NCI-H748 treated with DMSO at 0.1 percent for 48 hours (cell line): ENCODE measurements around the gene AP5S1.
"Not testable (repeated sequence)": the region's sequence is repeated elsewhere in the genome, so short reads cannot be mapped to it uniquely, and the experiment has no call there.

ENCODE experiments used
- DNase-seq: peaks from one replicate; lab custom pipeline; 2025; lab: John Stamatoyannopoulos, UW

Gene AP5S1

GRCh38 chr20:3812975-3813847, 7.1 kb upstream of the AP5S1 start:
- no peak for DNase-seq

GRCh38 chr20:3813848-3814581, 6.3 kb upstream of the AP5S1 start:
- DNase-seq = no peak

GRCh38 chr20:3814928-3815495, 5.3 kb upstream of the AP5S1 start:
- no peak for DNase-seq

DNA sequence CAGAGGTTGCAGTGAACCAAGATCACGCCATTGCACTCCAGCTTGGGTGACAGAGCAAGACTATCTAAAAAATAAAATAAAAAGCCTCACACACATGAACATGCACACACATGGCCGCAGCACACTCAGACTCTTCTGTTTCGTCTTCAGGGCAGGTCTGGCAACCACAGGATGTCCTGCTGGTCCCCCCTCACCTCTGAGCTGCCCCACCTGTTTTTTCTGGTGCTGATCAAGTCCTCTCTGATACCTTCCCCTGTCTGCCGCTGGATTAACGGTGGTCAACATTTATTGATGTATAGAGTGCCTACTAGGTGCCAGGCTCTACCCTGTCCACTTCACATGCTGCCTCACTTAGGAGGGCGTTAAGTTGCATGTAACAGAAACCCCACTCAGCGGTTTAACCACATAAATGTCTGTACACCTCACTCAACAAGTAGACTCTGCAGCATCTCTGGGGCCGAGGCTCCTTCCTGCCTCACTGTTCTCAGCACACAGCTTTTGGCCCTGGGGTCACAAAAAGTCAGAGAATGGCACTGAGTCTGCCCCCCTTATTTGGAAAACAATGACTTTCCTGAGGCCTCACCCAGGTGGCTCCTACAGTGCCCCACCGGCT, 4.5 kb upstream of the AP5S1 start:
- DNase-seq = no peak

DNA sequence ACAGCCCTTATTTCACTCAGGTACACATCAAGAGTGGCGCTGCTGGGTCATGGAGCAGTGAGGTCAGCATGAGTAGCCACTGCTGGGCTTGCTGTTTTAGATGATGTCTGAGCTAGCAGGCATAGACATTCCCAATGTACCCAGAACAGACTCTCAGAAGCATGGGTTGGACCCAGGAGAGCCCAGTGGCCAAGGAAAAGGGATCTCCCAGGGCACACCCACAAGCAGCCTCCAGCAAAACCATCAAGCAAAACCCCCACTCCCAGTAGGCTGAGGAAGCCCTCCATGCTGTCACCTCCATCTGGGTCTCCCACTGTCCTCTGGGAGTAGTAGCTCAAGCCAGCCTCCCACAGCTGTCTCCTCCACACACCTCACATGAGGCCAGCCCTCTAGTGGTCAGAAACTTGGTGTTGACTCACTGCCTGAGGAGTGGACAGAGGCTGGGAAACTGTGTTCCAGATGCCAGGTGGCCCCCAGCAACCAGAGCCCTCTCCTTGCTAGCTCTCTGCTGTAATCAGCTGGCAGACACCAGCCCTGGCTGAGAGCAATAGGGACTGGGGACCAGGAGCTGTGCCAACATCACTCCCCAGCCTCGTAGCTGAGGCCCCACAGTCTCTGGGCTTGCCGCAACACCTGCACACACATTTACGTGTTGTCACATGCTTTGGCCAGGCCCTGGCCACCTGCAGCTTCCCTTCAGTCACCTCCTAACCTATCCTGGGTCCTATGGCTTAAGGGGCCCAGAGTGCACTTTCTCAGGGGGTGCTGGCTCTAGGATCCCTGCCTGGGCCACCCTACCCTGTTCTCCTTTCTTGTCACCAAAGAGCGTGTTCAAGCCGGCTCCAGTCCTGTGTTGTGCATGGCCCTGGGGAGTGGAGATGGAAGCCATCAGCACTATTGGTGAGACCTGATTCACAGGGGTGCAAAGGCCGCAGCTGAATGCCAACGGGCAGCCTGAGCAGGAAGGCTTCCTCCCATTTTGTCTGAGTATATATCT, 1.9 kb upstream of the AP5S1 start:
- DNase-seq = peak; percentile 41

GRCh38 chr20:3819411-3820047, 818 bp upstream of the AP5S1 start:
- DNase-seq = no peak

DNA sequence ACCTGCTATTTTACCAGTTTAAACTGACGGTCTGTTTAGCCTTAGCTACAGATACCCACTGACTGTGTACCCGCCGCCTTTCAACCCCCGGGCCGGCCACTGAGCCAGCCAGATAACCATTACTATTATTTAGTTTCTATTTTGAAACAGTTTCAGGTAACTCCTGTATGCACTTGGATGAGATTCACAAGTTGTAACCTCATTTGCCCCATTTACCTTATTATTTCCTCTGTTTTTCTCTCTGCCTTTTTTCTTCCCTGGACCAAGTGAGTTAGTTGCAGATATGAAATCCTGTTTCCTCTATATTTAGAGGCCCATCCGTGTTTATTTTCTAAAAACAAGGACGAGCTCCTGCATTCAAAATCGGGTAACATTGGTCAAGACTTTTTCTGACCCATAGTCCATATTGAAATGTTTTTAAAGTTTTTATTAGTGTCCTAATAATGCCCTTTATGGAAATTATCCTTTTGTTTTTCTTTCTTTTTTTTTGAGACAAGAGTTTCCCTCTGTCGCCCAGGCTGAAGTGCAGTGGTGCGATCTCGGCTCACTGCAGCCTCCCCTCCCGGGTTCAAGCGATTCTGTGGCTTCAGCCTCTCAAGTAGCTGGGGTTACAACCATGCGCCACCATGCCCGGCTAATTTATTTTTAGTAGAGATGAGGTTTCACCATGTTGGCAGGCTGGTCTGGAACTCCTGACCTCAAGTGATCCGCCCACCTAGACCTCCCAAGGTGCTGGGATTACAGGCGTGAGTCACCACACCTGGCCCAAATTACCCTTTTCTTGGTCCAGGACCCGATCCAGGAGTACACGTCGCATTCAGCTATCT, 767 bp downstream of the AP5S1 start:
- DNase-seq = no peak

- no peak for DNase-seq
Observed at GRCh38 chr20:3821996-3822395, 1.6 kb downstream of the AP5S1 start.

GRCh38 chr20:3823881-3824280, 3.5 kb downstream of the AP5S1 start:
- DNase-seq = no peak

- DNase-seq = no peak
Observed at GRCh38 chr20:3825526-3825925, 5.2 kb downstream of the AP5S1 start.

DNA sequence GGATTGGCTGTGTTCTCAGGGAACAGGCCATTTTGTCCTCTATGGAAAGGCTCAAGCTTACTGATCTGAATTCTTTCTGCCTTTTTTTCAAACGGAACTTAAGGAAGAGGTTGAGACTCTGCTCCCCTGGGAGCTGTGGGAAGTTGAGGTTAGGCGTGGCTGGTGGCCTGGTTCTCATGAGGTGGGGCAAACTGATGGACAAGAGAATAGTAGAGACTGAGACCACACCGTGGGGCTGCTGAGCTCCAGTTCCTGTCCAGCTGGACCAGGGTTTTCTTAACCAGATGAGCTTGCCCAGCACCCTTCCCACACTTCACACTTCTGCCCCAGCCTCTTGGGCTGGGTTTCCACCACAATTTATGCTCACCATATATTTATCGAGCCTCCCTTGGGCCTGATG, 6.1 kb downstream of the AP5S1 start:
- DNase-seq = no peak

DNA sequence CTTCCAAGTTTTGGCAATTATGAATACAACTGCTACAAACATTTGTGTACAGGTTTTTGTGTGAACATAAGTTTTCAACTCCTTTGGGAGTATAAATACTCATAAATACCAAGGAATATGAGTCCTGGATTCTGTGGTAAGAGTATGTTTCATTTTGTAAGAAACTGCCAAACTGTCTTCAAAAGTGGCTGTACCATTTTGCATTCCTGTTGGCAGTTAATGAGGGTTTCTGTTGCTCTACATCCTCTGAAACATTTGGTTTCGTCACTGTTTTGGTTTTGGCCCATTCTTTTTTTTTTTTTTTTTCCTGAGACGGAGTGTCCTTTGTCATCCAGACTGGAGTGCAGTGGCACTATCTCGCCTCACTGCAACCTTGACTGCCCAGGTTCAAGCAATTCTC, 8.5 kb downstream of the AP5S1 start:
- no peak for DNase-seq

- not testable (repeated sequence) for DNase-seq
Observed at GRCh38 chr20:3829891-3830290, 9.5 kb downstream of the AP5S1 start.

- no peak for DNase-seq
Observed at GRCh38 chr20:3836132-3836531, 15.8 kb downstream of the AP5S1 start.

DNA sequence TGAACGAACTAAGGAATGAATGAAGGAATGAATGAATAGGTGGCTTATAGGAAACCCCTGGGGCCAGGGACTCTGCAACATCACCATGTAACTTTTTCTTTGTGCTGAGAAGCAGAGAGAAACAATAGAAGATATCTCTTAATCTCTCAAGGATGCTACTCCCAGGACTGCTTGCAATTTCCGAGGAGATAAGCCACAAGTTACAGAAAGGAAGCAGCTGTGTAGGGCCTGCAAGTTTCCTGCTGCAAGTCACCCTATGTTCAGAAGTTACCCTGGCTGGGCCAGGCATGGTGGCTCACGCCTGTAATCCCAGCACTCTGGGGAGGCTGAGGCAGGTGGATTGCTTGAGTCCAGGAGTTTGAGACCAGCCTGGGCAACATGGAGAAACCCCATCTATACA, 19.0 kb downstream of the AP5S1 start:
- DNase-seq = no peak

DNA sequence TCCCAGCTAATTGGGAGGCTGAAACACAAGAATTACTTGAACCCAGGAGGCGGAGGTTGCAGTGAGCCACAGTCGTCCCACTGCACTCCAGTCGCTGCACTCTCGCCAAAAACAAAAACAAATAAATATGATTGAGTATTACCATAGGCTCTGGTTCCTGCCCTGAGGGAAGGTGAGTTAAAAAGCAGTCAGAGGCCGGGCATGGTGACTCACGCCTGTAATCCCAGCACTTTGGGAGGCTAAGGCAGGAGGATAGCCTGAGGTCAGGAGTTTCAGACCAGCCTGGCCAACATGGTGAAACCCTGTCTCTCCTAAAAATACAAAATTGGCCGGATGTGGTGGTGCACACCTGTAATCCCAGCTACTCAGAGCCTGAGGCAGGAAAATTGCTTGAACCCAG, 19.9 kb downstream of the AP5S1 start:
- not testable (repeated sequence) for DNase-seq

GRCh38 chr20:3842348-3842930, 22.1 kb downstream of the AP5S1 start:
- DNase-seq = no peak

- no peak for DNase-seq
Observed at GRCh38 chr20:3843490-3843889, 23.1 kb downstream of the AP5S1 start.

GRCh38 chr20:3843990-3844619, 23.8 kb downstream of the AP5S1 start:
- not testable (repeated sequence) for DNase-seq
